GM12872 (cell line): ENCODE measurements around the gene MCMBP.

Source experiments
- TF ChIP-seq, protein P1 (sequence below): IDR thresholded peaks from 3 replicates; pipeline ENCODE4 v1.5.1; 2011; ENCODE audit warnings: low read depth, mild to moderate bottlenecking, low read length, moderate library complexity; ENCODE audit not compliant: insufficient read depth

The MCMBP gene

DNA sequence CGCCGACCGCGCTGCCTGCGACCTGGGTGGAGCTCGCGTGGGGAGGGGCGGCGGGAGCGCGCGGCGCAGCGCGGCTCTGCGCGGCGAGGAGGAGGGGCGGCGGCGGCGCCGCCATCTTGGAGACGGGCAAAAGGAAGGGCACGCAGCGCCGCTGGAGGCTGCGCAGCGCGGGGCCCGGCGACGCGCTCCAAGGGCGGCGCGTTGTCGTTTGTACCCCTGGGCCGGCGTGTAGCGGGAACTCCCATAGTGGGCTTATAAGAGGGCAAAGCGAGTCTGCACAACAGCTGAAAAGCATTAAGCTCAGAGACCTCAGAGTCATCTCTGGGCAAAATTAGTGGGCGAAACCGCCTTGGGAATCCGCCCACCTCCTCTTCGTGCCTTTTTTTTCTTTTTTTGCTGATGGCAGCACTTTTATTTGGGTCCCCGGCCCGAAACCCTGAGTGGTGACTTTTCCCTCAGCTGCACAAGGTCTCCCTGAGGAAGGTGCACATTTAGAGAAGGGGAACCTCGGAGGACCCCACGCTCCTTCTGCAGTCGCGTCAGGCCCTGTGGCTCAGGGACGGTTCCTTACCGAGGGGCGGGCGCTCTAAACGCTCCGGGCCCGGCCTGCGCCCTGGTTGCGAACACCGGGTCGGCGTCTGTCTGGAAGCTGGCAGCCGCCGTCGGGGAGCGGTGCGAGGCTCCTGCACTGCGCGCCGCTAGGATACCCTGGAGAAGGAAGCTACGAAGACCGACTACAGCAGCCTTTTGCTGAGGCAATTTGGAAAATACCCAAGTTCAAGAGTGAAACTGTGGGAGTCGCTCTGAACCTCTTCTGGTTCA lies 428 bp upstream of the MCMBP start:
- TF ChIP-seq, protein P1, sequence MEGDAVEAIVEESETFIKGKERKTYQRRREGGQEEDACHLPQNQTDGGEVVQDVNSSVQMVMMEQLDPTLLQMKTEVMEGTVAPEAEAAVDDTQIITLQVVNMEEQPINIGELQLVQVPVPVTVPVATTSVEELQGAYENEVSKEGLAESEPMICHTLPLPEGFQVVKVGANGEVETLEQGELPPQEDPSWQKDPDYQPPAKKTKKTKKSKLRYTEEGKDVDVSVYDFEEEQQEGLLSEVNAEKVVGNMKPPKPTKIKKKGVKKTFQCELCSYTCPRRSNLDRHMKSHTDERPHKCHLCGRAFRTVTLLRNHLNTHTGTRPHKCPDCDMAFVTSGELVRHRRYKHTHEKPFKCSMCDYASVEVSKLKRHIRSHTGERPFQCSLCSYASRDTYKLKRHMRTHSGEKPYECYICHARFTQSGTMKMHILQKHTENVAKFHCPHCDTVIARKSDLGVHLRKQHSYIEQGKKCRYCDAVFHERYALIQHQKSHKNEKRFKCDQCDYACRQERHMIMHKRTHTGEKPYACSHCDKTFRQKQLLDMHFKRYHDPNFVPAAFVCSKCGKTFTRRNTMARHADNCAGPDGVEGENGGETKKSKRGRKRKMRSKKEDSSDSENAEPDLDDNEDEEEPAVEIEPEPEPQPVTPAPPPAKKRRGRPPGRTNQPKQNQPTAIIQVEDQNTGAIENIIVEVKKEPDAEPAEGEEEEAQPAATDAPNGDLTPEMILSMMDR, result no peak

DNA sequence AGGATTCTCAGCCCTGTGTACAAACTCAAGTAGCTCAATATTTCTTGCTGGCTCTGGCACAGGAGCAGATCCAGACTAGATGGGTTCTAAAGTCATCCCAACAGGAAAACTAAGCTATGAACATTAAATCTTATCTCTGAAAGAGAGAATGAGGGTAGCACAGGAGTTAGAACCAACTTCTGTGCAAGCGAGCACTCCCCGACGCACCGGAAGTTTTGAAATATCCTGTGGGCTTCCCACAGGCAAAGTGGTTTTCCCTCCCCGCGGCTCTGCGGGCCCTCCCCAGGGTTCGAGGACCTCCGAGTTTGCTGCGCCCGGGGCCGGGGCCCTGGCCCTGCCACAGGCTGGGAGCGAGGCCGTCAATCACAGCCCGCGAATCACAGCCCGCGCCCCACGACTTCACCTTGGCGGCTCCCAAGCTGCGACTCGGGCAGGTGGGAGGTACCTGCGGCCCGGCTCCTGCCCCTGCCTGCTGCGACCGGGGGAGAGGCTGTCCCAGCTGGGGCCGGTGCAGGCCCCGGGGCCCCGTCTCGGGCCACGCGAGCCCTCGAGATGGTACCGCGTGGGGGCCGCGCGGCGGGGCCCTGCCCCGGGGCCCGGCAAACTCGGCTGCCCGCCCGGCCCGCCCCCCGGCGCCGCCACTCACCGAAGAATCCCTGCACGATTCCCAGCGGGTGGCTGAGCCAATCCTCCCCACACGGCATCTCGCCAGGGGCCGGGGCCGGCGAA lies 598 bp downstream of the MCMBP start:
- TF ChIP-seq, protein P1, result no peak

DNA sequence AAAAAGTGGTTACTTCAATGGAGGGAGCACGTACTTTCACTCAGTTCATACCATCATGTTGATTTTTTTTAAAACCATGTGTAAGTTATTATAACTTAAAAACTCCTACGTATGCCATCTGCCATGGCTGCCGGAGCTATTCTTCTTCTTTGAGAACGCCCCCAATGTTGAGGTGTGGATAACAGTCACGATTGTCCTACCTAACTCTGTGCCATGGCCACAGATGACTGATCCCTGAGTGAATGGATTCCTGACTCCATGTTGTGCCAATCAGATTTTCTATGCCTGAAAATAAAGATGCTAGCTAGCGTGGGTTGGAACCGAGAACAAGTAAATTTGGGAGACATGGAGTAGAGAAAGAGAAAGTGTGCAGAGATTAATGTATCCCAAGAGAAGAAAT lies 5.3 kb downstream of the MCMBP start:
- TF ChIP-seq, protein P1, result no peak

DNA sequence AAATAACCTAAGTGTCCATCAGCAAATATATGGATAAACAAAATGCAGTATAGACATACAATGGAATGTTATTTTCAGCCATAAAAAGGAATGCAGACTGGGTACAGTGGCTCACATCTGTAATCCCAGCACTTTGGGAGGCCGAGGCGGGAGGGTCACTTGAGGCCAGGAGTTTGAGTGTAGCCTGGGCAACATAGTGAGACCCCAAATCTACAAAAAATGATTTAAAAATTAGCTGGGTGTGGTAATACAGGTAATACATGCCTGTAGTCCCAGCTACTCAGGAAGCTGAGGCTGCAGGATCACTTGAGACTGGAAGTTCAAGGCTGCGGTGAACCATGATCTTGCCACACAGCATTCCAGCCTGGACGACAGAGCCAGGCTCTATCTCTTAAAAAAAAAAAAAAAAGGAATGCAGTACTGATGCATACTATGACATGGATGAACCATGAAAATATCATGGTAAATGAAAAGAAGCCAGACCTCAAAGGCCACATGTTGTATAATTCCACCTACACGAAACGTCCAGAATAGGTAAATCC lies 6.9 kb downstream of the MCMBP start:
- TF ChIP-seq, protein P1, result no peak

DNA sequence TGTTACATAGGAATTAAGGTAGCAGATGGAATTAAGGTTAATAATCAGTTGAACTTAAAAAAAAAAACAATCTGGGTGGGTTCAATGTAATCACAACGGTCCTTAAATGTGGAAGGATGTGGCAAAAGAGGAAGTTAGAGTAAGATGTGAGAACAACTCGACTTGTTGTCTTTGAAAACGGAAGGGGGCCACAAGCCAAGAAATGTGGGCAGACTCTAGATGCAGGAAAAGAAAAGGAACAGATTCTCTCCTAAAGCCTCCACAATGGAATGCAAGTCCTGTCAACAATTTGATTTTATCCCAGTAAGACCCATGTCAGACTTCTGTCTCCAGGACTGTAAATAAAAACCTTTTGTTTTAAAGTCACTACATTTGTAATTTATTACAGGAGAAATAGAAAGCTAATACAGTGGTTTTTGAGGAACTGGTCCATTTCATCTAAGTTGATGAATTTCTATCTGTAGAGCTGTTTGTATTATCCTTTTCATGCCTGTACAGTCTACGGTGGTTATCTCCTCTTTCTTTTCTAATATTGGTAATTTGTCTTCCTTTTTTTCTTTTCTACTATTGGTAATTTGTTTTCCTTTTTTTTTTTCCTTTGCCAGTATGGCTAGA lies 8.6 kb downstream of the MCMBP start:
- TF ChIP-seq, protein P1, result no peak

DNA sequence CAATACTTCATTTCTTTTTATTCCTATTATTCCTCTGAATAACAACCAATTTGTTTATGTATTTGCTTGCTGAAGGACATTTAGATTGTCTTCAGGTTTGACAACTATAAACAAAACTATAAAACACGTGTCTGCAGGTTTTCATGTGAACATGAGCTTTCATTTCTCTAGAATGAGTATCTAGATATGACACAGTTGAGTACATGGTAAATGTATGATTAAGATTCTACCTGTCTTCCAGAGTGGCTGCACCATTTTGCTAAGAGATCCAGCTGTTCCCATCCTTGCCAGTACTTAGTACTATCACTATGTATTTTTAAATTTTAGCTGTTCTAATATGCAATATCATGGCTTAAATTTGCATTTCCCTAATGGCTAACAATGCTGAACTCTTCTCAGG lies 10.1 kb downstream of the MCMBP start:
- TF ChIP-seq, protein P1, result no peak
